HG02884 (cell line): ENCODE results near the gene F12.
"Not testable (repeated sequence)": the region's sequence is repeated elsewhere in the genome, so short reads cannot be mapped to it uniquely, and the experiment has no call there.

Source experiments
- ATAC-seq: cut with Tn5 transposase; IDR thresholded peaks from one replicate; pipeline ENCODE4 v1.9.1; 2021; ENCODE audit warnings: mild to moderate bottlenecking, moderate library complexity; ENCODE audit not compliant: unreplicated experiment

Gene F12

GRCh38 chr5:177417081-177417480 lies 7.7 kb upstream of the F12 start:
- ATAC-seq, result not testable (repeated sequence)

GRCh38 chr5:177414481-177414880 lies 5.1 kb upstream of the F12 start:
- ATAC-seq, result no peak

GRCh38 chr5:177412603-177413233 lies 3.4 kb upstream of the F12 start:
- peak; percentile 54 for ATAC-seq

- ATAC-seq, result no peak
Observed at GRCh38 chr5:177410575-177410974, 1.2 kb upstream of the F12 start.

GRCh38 chr5:177405805-177406204 lies 3.6 kb downstream of the F12 start:
- ATAC-seq, result no peak

GRCh38 chr5:177405312-177405711 lies 4.1 kb downstream of the F12 start:
- ATAC-seq, result no peak

GRCh38 chr5:177404641-177405179 lies 4.7 kb downstream of the F12 start:
- ATAC-seq, result no peak

- peak; percentile 68 for ATAC-seq
Observed at GRCh38 chr5:177403792-177404640, 5.3 kb downstream of the F12 start.

GRCh38 chr5:177403102-177403791 lies 6.1 kb downstream of the F12 start:
- no peak for ATAC-seq

GRCh38 chr5:177402271-177403043 lies 6.9 kb downstream of the F12 start:
- no peak for ATAC-seq

- ATAC-seq, result no peak
Observed at GRCh38 chr5:177399997-177400868, 9.1 kb downstream of the F12 start, which contains the start of gene PFN3. PFN3 (minus strand) TSS chr5:177400661; CDS start chr5:177400576, 85 bp downstream.

GRCh38 chr5:177397875-177398390 lies 11.4 kb downstream of the F12 start:
- no peak for ATAC-seq

GRCh38 chr5:177396807-177397206 lies 12.6 kb downstream of the F12 start:
- no peak for ATAC-seq

- ATAC-seq, result no peak
Observed at GRCh38 chr5:177396078-177396477, 13.3 kb downstream of the F12 start.

- no peak for ATAC-seq
Observed at GRCh38 chr5:177393990-177394389, 15.4 kb downstream of the F12 start.

GRCh38 chr5:177393206-177393765 lies 16.1 kb downstream of the F12 start:
- no peak for ATAC-seq

- ATAC-seq, result no peak
Observed at GRCh38 chr5:177392765-177393164, 16.6 kb downstream of the F12 start.

- peak; percentile 62 for ATAC-seq
Observed at GRCh38 chr5:177390363-177391300, 18.7 kb downstream of the F12 start.
